ENCODE measurements around the gene FAM53A.

DNA sequence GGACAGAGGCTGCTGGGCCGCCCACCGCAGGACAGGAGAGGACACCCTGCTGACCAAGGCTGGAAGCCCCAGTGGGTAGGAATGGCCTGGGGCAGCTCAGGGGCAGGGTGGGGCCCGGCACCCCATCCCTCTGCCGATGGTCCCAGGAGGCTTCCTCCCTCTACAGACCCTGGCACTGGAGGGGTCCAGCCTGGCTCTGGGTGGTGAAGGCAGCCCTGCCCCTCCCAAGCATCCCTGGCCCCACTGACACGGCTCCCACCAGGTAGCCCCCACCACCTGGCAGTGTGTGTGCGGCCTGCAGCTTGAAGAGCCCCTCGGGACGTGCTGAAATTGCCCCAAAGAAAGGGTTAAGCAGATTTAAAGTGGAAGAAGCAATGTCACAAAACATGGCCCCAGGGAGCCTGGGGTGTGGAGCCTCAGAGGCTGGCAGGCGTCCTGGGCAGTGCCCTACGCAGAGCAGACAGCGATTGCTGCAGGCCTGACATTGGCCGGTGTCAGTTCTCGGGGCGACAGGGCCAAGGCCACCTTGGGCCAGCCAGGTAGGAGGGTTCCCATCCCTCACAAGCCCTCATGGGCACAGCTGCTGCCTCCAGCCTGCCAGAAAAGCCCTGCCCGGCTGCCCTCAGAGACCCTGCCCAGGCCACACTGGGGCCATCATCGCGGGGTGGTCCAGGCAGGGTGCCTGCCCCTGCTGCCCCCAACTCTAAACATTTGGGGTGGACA is 80.5 kb downstream of the FAM53A start:
- no peak for TF ChIP-seq POLR2A (IDR thresholded peaks at IDR 0.05)
- TF ChIP-seq, protein P1, sequence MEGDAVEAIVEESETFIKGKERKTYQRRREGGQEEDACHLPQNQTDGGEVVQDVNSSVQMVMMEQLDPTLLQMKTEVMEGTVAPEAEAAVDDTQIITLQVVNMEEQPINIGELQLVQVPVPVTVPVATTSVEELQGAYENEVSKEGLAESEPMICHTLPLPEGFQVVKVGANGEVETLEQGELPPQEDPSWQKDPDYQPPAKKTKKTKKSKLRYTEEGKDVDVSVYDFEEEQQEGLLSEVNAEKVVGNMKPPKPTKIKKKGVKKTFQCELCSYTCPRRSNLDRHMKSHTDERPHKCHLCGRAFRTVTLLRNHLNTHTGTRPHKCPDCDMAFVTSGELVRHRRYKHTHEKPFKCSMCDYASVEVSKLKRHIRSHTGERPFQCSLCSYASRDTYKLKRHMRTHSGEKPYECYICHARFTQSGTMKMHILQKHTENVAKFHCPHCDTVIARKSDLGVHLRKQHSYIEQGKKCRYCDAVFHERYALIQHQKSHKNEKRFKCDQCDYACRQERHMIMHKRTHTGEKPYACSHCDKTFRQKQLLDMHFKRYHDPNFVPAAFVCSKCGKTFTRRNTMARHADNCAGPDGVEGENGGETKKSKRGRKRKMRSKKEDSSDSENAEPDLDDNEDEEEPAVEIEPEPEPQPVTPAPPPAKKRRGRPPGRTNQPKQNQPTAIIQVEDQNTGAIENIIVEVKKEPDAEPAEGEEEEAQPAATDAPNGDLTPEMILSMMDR (IDR thresholded peaks at IDR 0.05) = no peak
